HepG2 (cell line): Measurements from ENCODE around the gene REST. TPM values are rescaled to one million over a fixed set of nuclear protein-coding genes. Genes with fewer than 3 reads are reported as not detected.

ENCODE experiments used
- ARID4A ChIP-seq: sonication (generic); formaldehyde crosslinking; IDR thresholded peaks from 2 replicates; pipeline ENCODE4 v1.5.0; 2020; ENCODE audit warnings: mild to moderate bottlenecking, missing genetic modification reagents, borderline replicate concordance
- KLF9 ChIP-seq: IDR thresholded peaks from 2 replicates; pipeline ENCODE4 v1.6.1; 2016; ENCODE audit warnings: low read depth
- MAFF ChIP-seq: IDR thresholded peaks from 2 replicates; pipeline ENCODE4 v1.6.1; 2011; ENCODE audit warnings: low read depth, low read length, improper control_type of control experiment
- MATR3 ChIP-seq: sonication (generic); formaldehyde crosslinking; IDR thresholded peaks from 2 replicates; pipeline ENCODE4 v1.4.0; 2020; ENCODE audit warnings: missing genetic modification reagents
- MXD3 ChIP-seq: IDR thresholded peaks from 2 replicates; pipeline ENCODE4 v1.6.1; 2016; ENCODE audit warnings: mild to moderate bottlenecking, missing biosample characterization, missing genetic modification reagents
- RFX1 ChIP-seq: fragments of 450-650 bp; IDR thresholded peaks from 2 replicates; pipeline ENCODE4 v1.6.1; 2017
- SIX4 ChIP-seq: sonication (generic); formaldehyde crosslinking; IDR thresholded peaks from 2 replicates; pipeline ENCODE4 v1.4.0; 2020; ENCODE audit warnings: missing genetic modification reagents
- SRSF1 ChIP-seq: fragments of 200-400 bp; formaldehyde crosslinking; optimal IDR thresholded peaks from 2 replicates; pipeline ENCODE3; 2017; ENCODE audit warnings: mild to moderate bottlenecking, low read depth, low read length, moderate library complexity
- TAF15 ChIP-seq: fragments of 200-400 bp; formaldehyde crosslinking; IDR thresholded peaks from one replicate; pipeline ENCODE4 v1.6.1; 2018; ENCODE audit warnings: mild to moderate bottlenecking, low read depth, low read length; ENCODE audit not compliant: poor library complexity, severe bottlenecking
- YEATS2 ChIP-seq: sonication (generic); formaldehyde crosslinking; IDR thresholded peaks from 2 replicates; pipeline ENCODE4 v1.4.0; 2020; ENCODE audit warnings: missing genetic modification reagents, borderline replicate concordance
- ZBTB38 ChIP-seq: sonication (generic); formaldehyde crosslinking; IDR thresholded peaks from 2 replicates; pipeline ENCODE4 v1.5.1; 2020; ENCODE audit warnings: mild to moderate bottlenecking, missing genetic modification reagents
- polyA plus RNA-seq, 8 experiments: library from polyadenylated mRNA; depleted of rRNA in 3 of 8; stranded (reverse) in 7 of 8; unstranded in 1 of 8; fragments of >200 nt; fragmentation: Illumina TruSeq in 4 of 8; extraction: Trizol in 4 of 8; gene quantifications; 2 replicates each; pipeline versions ENCODE4 v1.2.1 to v1.2.3, GENCODE V29; 2011 to 2016; ENCODE audit warnings: low read depth in 4 of 8, missing spikeins in 1 of 8, mixed read lengths in 1 of 8; ENCODE audit not compliant: insufficient read depth in 1 of 8
- total RNA-seq, 5 experiments: library from RNA; depleted of rRNA; stranded (reverse); fragments of >200 nt; fragmentation: Illumina TruSeq; extraction: Trizol; gene quantifications; 2 replicates each; pipeline ENCODE4 v1.2.3, GENCODE V29; 2016; ENCODE audit warnings: low read depth in 1 of 5

Gene REST
- total and polyA plus RNA-seq, 2 of the 13 experiments (the other 11 are each of a cell fraction or from before 2014, with no cell fraction given) = 12.7 to 22.4 TPM

- TF ChIP-seq ARID4A (0 out of 2 replicates have a peak, but pooled peaks have one; percentile 14), YEATS2 (no peak), TAF15 (no peak), MAFF (no peak), SRSF1 (no peak), MXD3 (CRISPR knock-in tag) (no peak), KLF9 (CRISPR knock-in tag) (no peak), RFX1 (no peak), MATR3 (CRISPR knock-in tag) (no peak), SIX4 (CRISPR knock-in tag) (no peak), ZBTB38 (CRISPR knock-in tag) (0 out of 2 replicates have a peak, but pooled peaks have one; percentile 6)
- TF ChIP-seq, all 625 proteins: peak for 2
These were observed 2.7 kb downstream of the REST start (continued) for GRCh38 chr4:56910172-56910967.
